Fibroblast of mammary gland (primary cell): ENCODE data around the gene LAMB4.

ENCODE experiments used
- DNase-seq: peaks from one replicate; pipeline ENCODE4 v3.0.0-alpha.2; 2010; ENCODE audit warnings: low read depth
- H3K4me3 ChIP-seq: 2 replicates; pipeline ENCODE4 v1.5.1; 2011; ENCODE audit warnings: low read depth, mild to moderate bottlenecking, low read length, moderate library complexity; ENCODE audit not compliant: control insufficient read depth
- CTCF ChIP-seq: conservative IDR thresholded peaks from 2 replicates; pipeline ENCODE4 v1.5.1; 2011; ENCODE audit warnings: low read depth, low read length, inconsistent platforms; ENCODE audit not compliant: control insufficient read depth, insufficient read depth

LAMB4 gene

GRCh38 chr7:108016841-108017775 is 113.1 kb downstream of the LAMB4 start:
- peak; percentile 75 for DNase-seq
- H3K4me3 ChIP-seq: no peak overlapping the region
- peak; percentile 59 for TF ChIP-seq CTCF

- H3K4me3 ChIP-seq: no peak overlapping the region
- TF ChIP-seq CTCF: no peak
- DNase-seq: no peak
Observed at GRCh38 chr7:108015740-108016139, 114.4 kb downstream of the LAMB4 start.

GRCh38 chr7:108014747-108015682 is 115.1 kb downstream of the LAMB4 start:
- no peak overlapping the region for H3K4me3 ChIP-seq
- peak; percentile 76 for DNase-seq
- TF ChIP-seq CTCF: no peak

GRCh38 chr7:108014215-108014614 is 115.9 kb downstream of the LAMB4 start:
- no peak overlapping the region for H3K4me3 ChIP-seq
- DNase-seq: no peak
- no peak for TF ChIP-seq CTCF

- DNase-seq: peak; percentile 63
- no peak overlapping the region for H3K4me3 ChIP-seq
- no peak for TF ChIP-seq CTCF
Observed at GRCh38 chr7:108012499-108013430, 117.4 kb downstream of the LAMB4 start.

- no peak overlapping the region for H3K4me3 ChIP-seq
- no peak for DNase-seq
- TF ChIP-seq CTCF: no peak
Observed at GRCh38 chr7:108010377-108010776, 119.8 kb downstream of the LAMB4 start.
